AG04449 (cell line): ENCODE results near the gene TMEM245.
A peak's percentile ranks its signal among the peaks of the same experiment; 100 is the strongest.

Experiments used
- CTCF ChIA-PET: fragments of 350-600 bp; formaldehyde crosslinking; extraction: SDS; loops from one replicate; lab custom pipeline; 2021; ENCODE audit warnings: antibody characterized with exemption; lab: Yijun Ruan, JAX
- POLR2A ChIA-PET: fragments of 400-600, 350-600 bp; formaldehyde crosslinking; extraction: SDS; loops from one replicate; lab custom pipeline; 2020; ENCODE audit warnings: antibody characterized with exemption, inconsistent platforms; lab: Yijun Ruan, JAX
- DNase-seq: peaks from one replicate; pipeline ENCODE4 v3.0.0-alpha.2; 2010; ENCODE audit warnings: low read depth, low spot score
- H3K4me3 ChIP-seq: 2 replicates; pipeline ENCODE4 v1.5.1; 2011; ENCODE audit warnings: low read depth, mild to moderate bottlenecking, control low read depth, low read length
- TF ChIP-seq, protein P1 (sequence below): IDR thresholded peaks from one replicate; pipeline ENCODE4 v1.5.1; 2011; ENCODE audit warnings: mild to moderate bottlenecking, moderate library complexity, low read length, control low read depth, inconsistent platforms; ENCODE audit not compliant: insufficient read depth; ENCODE audit errors: missing control alignments

TMEM245 gene

DNA sequence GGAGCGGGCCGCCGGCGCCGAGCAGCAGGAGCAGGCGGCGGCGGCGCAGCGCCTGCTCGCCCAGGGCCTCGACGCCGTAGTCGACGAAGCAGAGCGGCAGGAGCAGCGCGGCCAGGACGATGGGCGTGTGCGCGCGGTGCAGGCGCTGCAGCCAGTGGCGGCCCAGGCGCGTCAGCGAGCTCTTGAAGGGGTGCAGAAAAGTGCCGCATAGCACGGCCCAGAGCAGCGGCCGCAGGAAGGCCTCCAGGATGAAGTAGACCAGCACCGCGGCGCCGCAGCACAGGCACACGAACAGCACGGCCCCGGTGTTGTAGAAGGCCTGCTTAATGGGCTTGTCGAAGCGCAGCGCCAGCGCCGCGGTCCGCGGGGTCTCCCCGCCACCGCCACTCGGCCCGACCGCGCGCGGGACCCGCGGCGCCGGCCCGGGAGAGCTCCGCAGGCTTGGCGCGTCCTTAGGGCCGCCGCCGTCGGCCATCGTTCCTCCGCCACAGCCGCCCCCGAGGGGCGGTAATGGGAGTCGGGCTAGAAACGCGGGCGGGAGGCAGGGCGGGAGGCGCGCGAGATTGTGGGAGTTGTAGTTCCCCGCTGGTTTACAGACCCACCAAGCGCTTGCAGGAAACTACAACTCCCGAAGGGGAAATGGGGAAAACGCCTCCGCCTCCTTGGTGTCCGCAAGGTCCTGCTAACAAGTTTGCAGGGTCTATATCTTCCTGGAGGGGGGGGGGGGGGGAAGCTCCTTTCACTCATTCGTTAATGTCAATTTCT is at the start of gene TMEM245:
TMEM245 (minus strand) TSS at position 509 of the 765 bp plus-strand sequence; CDS start at position 475, 34 bp downstream.
- ChIA-PET POLR2A (interaction anchor here (0.6 to 1.6 kb wide), 7 partner anchors 9 to 212 kb away, joined by 3 to 9 read pairs (median 5); no protein-coding TSS in a partner anchor), CTCF (interaction anchor here (0.9 to 1.8 kb wide), 2 partner anchors 79 to 166 kb away, joined by 3 to 5 read pairs; no protein-coding TSS in a partner anchor)
- TF ChIP-seq, protein P1, sequence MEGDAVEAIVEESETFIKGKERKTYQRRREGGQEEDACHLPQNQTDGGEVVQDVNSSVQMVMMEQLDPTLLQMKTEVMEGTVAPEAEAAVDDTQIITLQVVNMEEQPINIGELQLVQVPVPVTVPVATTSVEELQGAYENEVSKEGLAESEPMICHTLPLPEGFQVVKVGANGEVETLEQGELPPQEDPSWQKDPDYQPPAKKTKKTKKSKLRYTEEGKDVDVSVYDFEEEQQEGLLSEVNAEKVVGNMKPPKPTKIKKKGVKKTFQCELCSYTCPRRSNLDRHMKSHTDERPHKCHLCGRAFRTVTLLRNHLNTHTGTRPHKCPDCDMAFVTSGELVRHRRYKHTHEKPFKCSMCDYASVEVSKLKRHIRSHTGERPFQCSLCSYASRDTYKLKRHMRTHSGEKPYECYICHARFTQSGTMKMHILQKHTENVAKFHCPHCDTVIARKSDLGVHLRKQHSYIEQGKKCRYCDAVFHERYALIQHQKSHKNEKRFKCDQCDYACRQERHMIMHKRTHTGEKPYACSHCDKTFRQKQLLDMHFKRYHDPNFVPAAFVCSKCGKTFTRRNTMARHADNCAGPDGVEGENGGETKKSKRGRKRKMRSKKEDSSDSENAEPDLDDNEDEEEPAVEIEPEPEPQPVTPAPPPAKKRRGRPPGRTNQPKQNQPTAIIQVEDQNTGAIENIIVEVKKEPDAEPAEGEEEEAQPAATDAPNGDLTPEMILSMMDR, result no peak
- peak; percentile 98 for DNase-seq
- H3K4me3 ChIP-seq, result peak within 1 kb of the TSS; percentile 84

DNA sequence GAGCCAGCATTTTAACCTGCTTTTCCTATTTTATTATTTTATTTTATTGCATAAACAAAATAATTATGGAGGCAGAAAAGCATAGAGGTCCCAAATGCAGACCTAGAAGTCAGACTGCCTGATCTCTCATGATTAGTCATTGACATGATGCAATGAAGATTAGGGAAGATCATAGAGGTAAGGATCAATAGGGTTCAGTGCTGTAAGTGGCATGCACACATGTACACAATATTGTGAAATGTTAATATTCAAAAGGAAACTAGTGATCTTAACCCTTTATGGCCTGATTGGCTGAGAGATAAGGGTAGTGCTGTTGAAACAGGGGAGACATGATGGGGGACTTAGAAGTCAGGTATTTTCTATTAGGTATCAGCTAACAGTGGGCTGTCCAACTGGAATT is 48.4 kb upstream of the TMEM245 start:
- DNase-seq, result no peak
- POLR2A ChIA-PET, result no interaction called here
- H3K4me3 ChIP-seq, result no peak overlapping the region
- CTCF ChIA-PET, result interaction anchor here (1.4 kb wide), 1 partner anchor 15 kb away, joined by 5 read pairs; no protein-coding TSS in a partner anchor
- TF ChIP-seq, protein P1, result no peak

DNA sequence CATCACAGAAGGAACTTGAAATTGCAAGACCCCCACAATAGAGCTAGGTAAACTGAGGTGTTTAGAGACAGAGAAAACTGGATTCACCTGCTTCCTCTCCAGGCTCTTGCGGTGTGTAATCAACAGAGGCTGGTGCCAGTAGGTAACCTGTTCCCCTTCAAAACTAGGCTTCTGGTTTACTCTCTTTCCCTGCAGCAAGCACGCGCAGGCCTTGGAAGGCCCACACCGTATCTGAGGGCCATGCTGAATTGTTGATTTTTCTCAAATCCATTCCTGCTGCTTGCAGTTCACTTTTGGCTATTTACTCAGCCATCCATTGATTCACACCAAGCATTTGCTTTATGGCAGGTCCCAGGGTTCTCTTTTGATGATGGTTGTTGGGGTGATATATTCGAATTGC is 48.0 kb upstream of the TMEM245 start:
- ChIA-PET CTCF (interaction anchor here (1.0 to 1.4 kb wide), 2 partner anchors 9 to 15 kb away, joined by 3 to 5 read pairs; no protein-coding TSS in a partner anchor), POLR2A (no interaction called here)
- no peak for DNase-seq

DNA sequence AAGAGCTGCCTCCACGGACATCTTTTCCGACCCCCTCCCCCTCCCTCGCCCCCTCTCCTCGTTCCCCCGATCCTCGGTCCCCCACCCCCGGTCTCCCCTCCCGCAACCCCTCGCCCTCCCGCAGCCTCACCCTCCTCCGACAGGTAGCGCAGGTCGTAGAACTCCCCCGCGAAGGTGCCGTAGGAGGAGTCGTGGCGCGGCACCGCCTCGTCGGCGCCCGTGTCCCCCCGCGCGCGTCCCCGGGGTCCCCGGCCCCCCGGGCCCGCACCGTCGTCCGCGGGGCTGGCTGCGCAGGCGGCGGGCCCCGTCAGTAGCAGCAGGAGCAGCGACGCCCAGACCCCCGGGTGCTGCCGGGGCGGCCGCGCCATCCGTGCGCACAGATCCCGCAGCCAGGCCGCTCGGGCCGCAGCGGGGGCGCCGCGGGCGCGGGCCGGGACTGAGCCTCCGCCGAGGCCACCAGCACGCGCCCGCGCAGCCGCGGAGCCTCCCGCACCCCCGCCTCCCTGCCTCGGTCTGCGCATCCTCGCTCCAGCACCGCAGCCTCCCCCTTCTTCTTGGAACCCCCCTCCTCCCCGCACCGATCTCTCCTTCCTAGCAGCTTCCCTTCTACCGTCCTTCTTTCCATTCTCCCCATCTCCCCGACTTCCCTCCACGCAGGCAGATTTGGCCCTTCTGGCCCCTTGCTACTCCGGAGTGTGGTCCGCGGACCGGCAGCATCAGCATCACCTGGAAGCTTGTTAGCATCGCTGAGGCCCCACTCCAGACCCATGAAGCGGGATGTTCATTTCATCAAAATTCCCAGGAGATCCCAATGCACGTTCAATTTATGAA is 47.2 kb upstream of the TMEM245 start, which contains the start of gene FRRS1L:
FRRS1L (minus strand) TSS at position 479 of the 831 bp plus-strand sequence; CDS start at position 368, 111 bp downstream.
- no peak for DNase-seq
- POLR2A ChIA-PET, result no interaction called here
- H3K4me3 ChIP-seq, result peak within 1 kb of the TSS; percentile 41
- TF ChIP-seq, protein P1, result no peak
- CTCF ChIA-PET, result interaction anchor here (1.0 to 1.4 kb wide), 2 partner anchors 8 to 16 kb away, joined by 3 to 5 read pairs; no protein-coding TSS in a partner anchor

More for the DNA sequence above, 48.0 kb upstream of the TMEM245 start:
- no peak overlapping the region for H3K4me3 ChIP-seq
- TF ChIP-seq, protein P1, result no peak

DNA sequence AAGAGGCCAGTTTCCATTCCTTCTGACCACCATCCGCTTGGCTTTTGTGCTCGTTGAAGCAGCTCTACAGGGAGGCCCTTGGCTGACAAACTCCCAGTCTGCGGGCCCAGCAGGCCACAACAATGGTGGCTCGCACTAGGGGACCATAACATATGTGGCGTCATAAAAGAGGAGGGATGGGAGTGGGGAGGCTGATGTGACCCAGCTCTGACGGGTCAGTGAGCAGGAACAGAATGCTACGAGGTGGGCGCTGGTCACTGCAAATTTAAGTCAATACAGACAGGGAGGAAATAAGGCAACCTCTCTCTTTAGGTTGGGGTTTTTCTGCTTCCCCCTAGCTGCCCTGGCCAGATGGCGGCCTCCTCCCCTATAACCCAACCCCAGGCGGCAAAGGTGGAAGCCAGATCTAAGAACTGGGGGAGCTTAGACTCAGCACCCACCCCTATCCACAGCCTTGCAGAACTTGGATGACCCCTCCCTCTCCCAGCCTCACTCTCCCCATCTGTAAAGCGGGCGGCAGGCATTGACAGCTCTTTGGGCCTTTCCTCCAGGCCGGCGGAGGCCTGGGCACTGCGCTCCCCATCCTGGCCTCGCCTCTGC is 46.5 kb upstream of the TMEM245 start:
- TF ChIP-seq, protein P1, result no peak
- no peak for DNase-seq
- H3K4me3 ChIP-seq, result no peak overlapping the region
- POLR2A ChIA-PET, result no interaction called here
- CTCF ChIA-PET, result no interaction called here
